Stimulated activated CD8-positive, alpha-beta memory T cell treated with anti-CD3 and anti-CD28 coated beads, Interleukin-15, amount 100 ng/mL, for 24 hours (primary cell): ENCODE results near the gene OPCML.

ENCODE experiments used
- DNase-seq: peaks from one replicate; pipeline ENCODE4 v3.0.0-alpha.2; 2020; ENCODE audit warnings: low read depth

Gene OPCML

GRCh38 chr11:132665205-132665604 is 867.1 kb downstream of the OPCML start:
- DNase-seq = no peak

DNA sequence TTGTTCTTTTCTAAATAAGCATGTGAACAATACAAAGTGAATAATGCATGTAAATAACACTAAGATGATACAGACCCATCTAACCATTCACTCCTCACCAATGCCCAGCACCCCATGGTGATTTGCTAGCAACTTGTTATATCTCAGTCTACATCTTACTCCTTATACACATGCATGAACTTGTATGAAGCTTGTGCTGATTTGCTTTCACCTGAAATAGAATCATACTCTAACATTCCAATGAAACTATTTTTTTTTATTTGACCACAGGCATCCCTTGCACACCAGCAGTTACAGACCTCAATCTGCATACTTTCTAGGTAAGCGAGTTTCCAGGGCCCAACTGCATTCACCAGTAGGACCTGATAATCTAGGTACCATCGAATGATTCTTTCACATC is 873.6 kb downstream of the OPCML start:
- no peak for DNase-seq

GRCh38 chr11:132658004-132658403 is 874.3 kb downstream of the OPCML start:
- no peak for DNase-seq

DNA sequence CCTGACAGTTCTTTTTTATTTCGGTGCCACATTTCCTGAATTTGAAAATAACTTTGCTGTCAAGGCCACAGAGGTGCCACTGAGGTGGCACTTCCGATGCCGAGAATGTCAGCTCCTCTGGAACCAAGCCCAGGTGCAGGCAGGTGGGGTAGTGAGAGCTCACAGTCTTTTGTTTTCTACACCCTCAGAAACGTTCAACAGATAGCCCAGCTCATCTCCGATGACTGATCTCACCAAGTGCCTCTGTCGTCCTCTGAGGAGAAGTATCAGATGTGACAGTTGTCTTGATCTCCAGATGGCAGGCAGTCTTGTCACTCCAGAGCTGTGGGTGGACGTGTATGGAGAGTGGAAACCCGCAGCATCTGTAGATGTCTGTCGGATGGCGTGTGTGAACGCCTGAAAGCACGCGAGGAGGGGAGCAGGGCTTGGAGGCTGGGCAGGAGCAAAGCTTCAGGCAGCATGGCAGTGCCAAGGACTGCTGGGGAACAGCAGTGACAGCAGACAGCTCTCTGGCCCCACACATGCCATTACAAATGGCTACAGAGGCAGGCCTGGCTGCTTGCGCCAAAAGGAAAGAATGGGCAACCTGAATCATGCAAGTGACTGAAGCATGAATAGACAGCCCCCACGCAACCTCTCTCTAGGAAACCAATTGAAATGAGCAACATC is 877.0 kb downstream of the OPCML start:
- DNase-seq = no peak

GRCh38 chr11:132653237-132653636 is 879.1 kb downstream of the OPCML start:
- DNase-seq = no peak

DNA sequence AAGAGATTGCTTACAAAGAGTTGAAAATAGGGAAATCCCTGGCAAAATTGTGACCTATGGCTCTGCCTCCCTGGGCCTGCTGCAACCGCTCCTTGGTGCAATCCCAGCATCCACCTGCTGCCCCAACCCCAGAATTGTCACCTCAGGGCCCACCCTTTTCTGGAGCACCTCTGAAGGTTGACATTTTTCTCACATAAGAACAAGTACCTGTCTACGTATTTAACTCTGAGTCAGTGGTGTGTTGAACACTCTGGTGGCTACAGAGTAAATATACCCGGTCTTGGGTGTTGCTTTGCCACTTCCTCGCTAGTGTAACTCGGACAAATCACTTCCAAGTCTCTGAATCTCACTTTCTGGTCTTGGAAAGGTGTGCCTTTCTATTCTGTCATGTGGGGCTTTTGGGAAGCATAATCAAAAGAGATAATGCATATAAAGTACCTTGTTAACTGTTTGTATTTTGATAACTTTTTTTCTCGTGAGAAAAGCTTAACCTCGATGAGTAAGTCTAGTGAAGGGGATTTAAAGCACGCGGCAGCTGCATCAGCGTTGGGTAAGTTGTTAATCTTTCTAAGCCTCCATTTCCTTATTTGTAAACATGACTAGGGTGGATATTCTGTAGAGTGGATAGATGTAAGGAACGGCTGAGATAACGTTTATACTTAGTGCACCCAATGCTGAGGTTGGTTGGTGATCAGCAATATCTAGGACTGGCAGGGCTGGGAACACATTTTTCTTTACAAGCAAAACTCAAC is 881.2 kb downstream of the OPCML start:
- no peak for DNase-seq

DNA sequence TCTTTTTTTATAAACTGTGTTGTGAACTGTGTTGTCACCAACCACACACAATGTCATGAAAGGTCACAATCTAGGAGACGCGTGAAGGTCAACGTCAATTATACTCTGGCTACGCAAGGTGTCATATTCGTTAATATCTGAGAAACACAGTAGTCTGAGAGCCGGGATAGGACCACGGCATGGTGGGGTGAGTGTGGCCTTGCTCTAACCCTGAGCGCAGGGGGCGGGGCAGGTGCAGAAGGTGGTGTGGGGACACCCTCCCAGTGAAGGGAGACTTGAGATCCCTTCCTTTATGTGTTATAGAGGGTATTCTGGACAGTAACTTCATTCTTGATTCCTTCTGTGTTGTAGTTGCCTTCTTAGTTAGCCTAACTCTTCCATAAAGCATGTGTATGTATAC is 883.0 kb downstream of the OPCML start:
- no peak for DNase-seq

GRCh38 chr11:132648851-132649250 is 883.5 kb downstream of the OPCML start:
- DNase-seq = no peak

GRCh38 chr11:132646890-132647289 is 885.4 kb downstream of the OPCML start:
- no peak for DNase-seq

GRCh38 chr11:132644520-132645239 is 887.6 kb downstream of the OPCML start:
- DNase-seq = no peak

- DNase-seq = no peak
Measured at GRCh38 chr11:132643239-132643638, 889.1 kb downstream of the OPCML start.

GRCh38 chr11:132640952-132641351 is 891.3 kb downstream of the OPCML start:
- DNase-seq = no peak

- DNase-seq = no peak
Measured at GRCh38 chr11:132639986-132640385, 892.3 kb downstream of the OPCML start.

- DNase-seq = no peak
Measured at GRCh38 chr11:132639403-132639802, 892.9 kb downstream of the OPCML start.

- DNase-seq = no peak
Measured at GRCh38 chr11:132638423-132638822, 893.9 kb downstream of the OPCML start.

GRCh38 chr11:132636523-132636922 is 895.8 kb downstream of the OPCML start:
- DNase-seq = no peak

- DNase-seq = no peak
Measured at GRCh38 chr11:132632641-132633124, 899.6 kb downstream of the OPCML start.

GRCh38 chr11:132631989-132632388 is 900.3 kb downstream of the OPCML start:
- no peak for DNase-seq

- DNase-seq = no peak
Measured at GRCh38 chr11:132627981-132628380, 904.3 kb downstream of the OPCML start.

- no peak for DNase-seq
Measured at GRCh38 chr11:132626446-132626845, 905.9 kb downstream of the OPCML start.

- no peak for DNase-seq
Measured at GRCh38 chr11:132623511-132623910, 908.8 kb downstream of the OPCML start.

DNA sequence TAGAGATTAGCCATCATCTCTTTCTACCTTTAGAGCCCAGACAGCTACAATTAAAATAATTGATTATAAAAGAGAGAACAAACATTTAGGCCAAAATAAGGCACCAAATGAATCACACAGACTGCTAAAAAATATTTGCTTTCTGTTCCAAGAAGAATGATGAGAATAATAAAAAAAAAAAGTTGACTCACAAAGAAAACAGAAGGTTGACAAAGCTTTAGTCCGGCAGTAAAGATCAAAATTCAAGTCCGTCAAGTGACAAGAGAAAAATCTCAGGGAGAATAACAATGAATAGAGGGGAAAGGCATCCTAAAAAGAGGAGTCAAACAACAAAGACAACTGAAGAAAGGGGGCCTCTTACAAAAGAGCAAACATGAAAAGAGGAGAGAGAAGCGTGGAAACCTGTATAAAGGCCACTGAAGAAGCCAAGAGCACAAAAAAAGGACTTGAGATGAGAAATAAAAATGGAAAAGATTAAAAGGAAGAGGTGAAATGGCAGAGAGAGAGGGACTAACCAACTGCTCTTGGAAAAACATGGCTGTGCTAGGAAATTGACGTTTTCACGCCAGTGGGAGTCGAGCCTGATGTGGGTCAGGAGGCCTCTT is 910.2 kb downstream of the OPCML start:
- no peak for DNase-seq

GRCh38 chr11:132620423-132620822 is 911.9 kb downstream of the OPCML start:
- DNase-seq = no peak
